ENCODE data around the gene GALNT7. TPM values are rescaled to one million over a fixed set of nuclear protein-coding genes. Genes with fewer than 3 reads are reported as not detected.

GALNT7 gene
- total RNA-seq, 2 donors from 2014 or later = 10.1 to 12.8 TPM

- H3K9me3 Mint-ChIP-seq = no peaks in the 10 kb centered on the region
- H3K36me3 Mint-ChIP-seq (ENCODE audit: insufficient read depth in 2 of 2) = peaks cover 0 to 1% of the 10 kb centered on the region in 2 donors
- no peaks in the 10 kb centered on the region for H3K27me3 Mint-ChIP-seq (ENCODE audit: low read depth)
- peaks cover 17% of the 10 kb centered on the region for H3K4me1 Mint-ChIP-seq (ENCODE audit: low read depth)
- peak overlapping the region; percentile 58 for H3K27ac Mint-ChIP-seq
- H3K4me3 Mint-ChIP-seq = no peak overlapping the region
- DNase-seq = no peak
- peak; percentile 68 to 77 for ATAC-seq (replicated peaks in 1 of 2)
Measured at GRCh38 chr4:173318648-173319211, 150.1 kb downstream of the GALNT7 start.

- H3K4me1 Mint-ChIP-seq (ENCODE audit: low read depth) = peaks cover 17% of the 10 kb centered on the region
- no peak overlapping the region for H3K27ac Mint-ChIP-seq
- no peak for DNase-seq
- ATAC-seq (replicated peaks in 1 of 2) = no peak
- H3K4me3 Mint-ChIP-seq = no peak overlapping the region
- no peaks in the 10 kb centered on the region for H3K27me3 Mint-ChIP-seq (ENCODE audit: low read depth)
- H3K9me3 Mint-ChIP-seq = no peaks in the 10 kb centered on the region
- H3K36me3 Mint-ChIP-seq (ENCODE audit: insufficient read depth in 2 of 2) = no peaks in the 10 kb centered on the region
Measured at GRCh38 chr4:173319696-173320095, 151.1 kb downstream of the GALNT7 start.

- Mint-ChIP-seq H3K4me1 (ENCODE audit: low read depth) (no peaks in the 10 kb centered on the region), H3K9me3 (no peaks in the 10 kb centered on the region), H3K27me3 (ENCODE audit: low read depth) (no peaks in the 10 kb centered on the region), H3K36me3 (ENCODE audit: insufficient read depth in 2 of 2) (peaks cover 0 to 7% of the 10 kb centered on the region in 2 donors), H3K4me3 (no peak overlapping the region), H3K27ac (peak overlapping the region; percentile 2)
- DNase-seq (no peak), ATAC-seq (replicated peaks in 1 of 2) (peak in 1 of 2 donors; percentile 5)
Measured at GRCh38 chr4:173325007-173325736, 156.6 kb downstream of the GALNT7 start.

GRCh38 chr4:173328236-173328901 is 159.8 kb downstream of the GALNT7 start:
- H3K4me1 Mint-ChIP-seq (ENCODE audit: low read depth) = peaks cover 6% of the 10 kb centered on the region
- no peaks in the 10 kb centered on the region for H3K9me3 Mint-ChIP-seq
- no peak overlapping the region for H3K27ac Mint-ChIP-seq
- no peaks in the 10 kb centered on the region for H3K27me3 Mint-ChIP-seq (ENCODE audit: low read depth)
- peak in 1 of 2 donors; percentile 17 for ATAC-seq (replicated peaks in 1 of 2)
- DNase-seq = no peak
- H3K4me3 Mint-ChIP-seq = no peak overlapping the region
- H3K36me3 Mint-ChIP-seq (ENCODE audit: insufficient read depth in 2 of 2) = peaks cover 14 to 27% of the 10 kb centered on the region in 2 donors

GRCh38 chr4:173330590-173330989 is 162.0 kb downstream of the GALNT7 start:
- peaks cover 10% of the 10 kb centered on the region for H3K4me1 Mint-ChIP-seq (ENCODE audit: low read depth)
- peak overlapping the region; percentile 57 for H3K27ac Mint-ChIP-seq
- no peaks in the 10 kb centered on the region for H3K27me3 Mint-ChIP-seq (ENCODE audit: low read depth)
- ATAC-seq (replicated peaks in 1 of 2) (no peak), DNase-seq (no peak)
- no peak overlapping the region for H3K4me3 Mint-ChIP-seq
- H3K9me3 Mint-ChIP-seq = no peaks in the 10 kb centered on the region
- H3K36me3 Mint-ChIP-seq (ENCODE audit: insufficient read depth in 2 of 2) = peaks cover 23 to 31% of the 10 kb centered on the region in 2 donors

GRCh38 chr4:173332021-173332487 is 163.4 kb downstream of the GALNT7 start:
- H3K36me3 Mint-ChIP-seq (ENCODE audit: insufficient read depth in 2 of 2) = peaks cover 23 to 31% of the 10 kb centered on the region in 2 donors
- peak overlapping the region; percentile 94 to 95 for H3K4me3 Mint-ChIP-seq
- no peaks in the 10 kb centered on the region for H3K9me3 Mint-ChIP-seq
- peak overlapping the region; percentile 93 for H3K27ac Mint-ChIP-seq
- DNase-seq (no peak), ATAC-seq (replicated peaks in 1 of 2) (no peak)
- H3K27me3 Mint-ChIP-seq (ENCODE audit: low read depth) = peaks cover 7% of the 10 kb centered on the region
- H3K4me1 Mint-ChIP-seq (ENCODE audit: low read depth) = peaks cover 13% of the 10 kb centered on the region

- Mint-ChIP-seq H3K27me3 (ENCODE audit: low read depth) (peaks cover 7% of the 10 kb centered on the region), H3K36me3 (ENCODE audit: insufficient read depth in 2 of 2) (peaks cover 23 to 28% of the 10 kb centered on the region in 2 donors), H3K4me3 (peak overlapping the region; percentile 94 to 95), H3K27ac (peak overlapping the region; percentile 93), H3K9me3 (no peaks in the 10 kb centered on the region), H3K4me1 (ENCODE audit: low read depth) (peaks cover 13% of the 10 kb centered on the region)
- peak; percentile 16 to 28 for DNase-seq
- no peak for ATAC-seq (replicated peaks in 1 of 2)
Measured at GRCh38 chr4:173332963-173333657, 164.5 kb downstream of the GALNT7 start.

GRCh38 chr4:173333658-173334084 is 165.1 kb downstream of the GALNT7 start:
- peaks cover 13% of the 10 kb centered on the region for H3K4me1 Mint-ChIP-seq (ENCODE audit: low read depth)
- ATAC-seq (replicated peaks in 1 of 2) = peak; percentile 1 to 5
- H3K4me3 Mint-ChIP-seq = peak overlapping the region; percentile 94 to 99
- peaks cover 7% of the 10 kb centered on the region for H3K27me3 Mint-ChIP-seq (ENCODE audit: low read depth)
- H3K9me3 Mint-ChIP-seq = no peaks in the 10 kb centered on the region
- no peak for DNase-seq
- peak overlapping the region; percentile 94 for H3K27ac Mint-ChIP-seq
- H3K36me3 Mint-ChIP-seq (ENCODE audit: insufficient read depth in 2 of 2) = peaks cover 23 to 28% of the 10 kb centered on the region in 2 donors

- Mint-ChIP-seq H3K4me3 (peak within 1 kb of the TSS; percentile 94 to 99), H3K27me3 (ENCODE audit: low read depth) (peaks cover 7% of the 10 kb centered on the region), H3K27ac (peak within 1 kb of the TSS; percentile 94), H3K9me3 (no peaks in the 10 kb centered on the region), H3K4me1 (ENCODE audit: low read depth) (peaks cover 13% of the 10 kb centered on the region), H3K36me3 (ENCODE audit: insufficient read depth in 2 of 2) (peaks cover 23 to 28% of the 10 kb centered on the region in 2 donors)
- ATAC-seq (replicated peaks in 1 of 2) (peak; percentile 95 to 97), DNase-seq (peak; percentile 99 to 100)
Measured at GRCh38 chr4:173334085-173334890, 165.7 kb downstream of the GALNT7 start, which contains the start of gene HMGB2. HMGB2 (minus strand) TSS chr4:173334358; CDS start chr4:173333649, 709 bp downstream.

GRCh38 chr4:173334891-173335752 is 166.5 kb downstream of the GALNT7 start:
- ATAC-seq (replicated peaks in 1 of 2) (peak; percentile 27 to 43), DNase-seq (peak; percentile 49 to 59)
- Mint-ChIP-seq H3K27me3 (ENCODE audit: low read depth) (peaks cover 9% of the 10 kb centered on the region), H3K4me3 (peak overlapping the region; percentile 94 to 99), H3K9me3 (no peaks in the 10 kb centered on the region), H3K4me1 (ENCODE audit: low read depth) (peaks cover 13% of the 10 kb centered on the region), H3K27ac (peak overlapping the region; percentile 94), H3K36me3 (ENCODE audit: insufficient read depth in 2 of 2) (peaks cover 23 to 26% of the 10 kb centered on the region in 2 donors)

- Mint-ChIP-seq H3K27me3 (ENCODE audit: low read depth) (peaks cover 24% of the 10 kb centered on the region), H3K4me3 (no peak overlapping the region), H3K27ac (no peak overlapping the region), H3K36me3 (ENCODE audit: insufficient read depth in 2 of 2) (peaks cover 15 to 18% of the 10 kb centered on the region in 2 donors), H3K9me3 (no peaks in the 10 kb centered on the region), H3K4me1 (ENCODE audit: low read depth) (peaks cover 7% of the 10 kb centered on the region)
- ATAC-seq (replicated peaks in 1 of 2) (no peak), DNase-seq (no peak)
Measured at GRCh38 chr4:173337463-173337862, 168.9 kb downstream of the GALNT7 start.

Data from activated T-cell treated with anti-CD3 and anti-CD28 coated beads, Interleukin-2, amount 50 U/mL, for 72 hours (primary cell).